ENCODE data around the gene KLHL21. TPM values are rescaled to one million over a fixed set of nuclear protein-coding genes. Genes with fewer than 3 reads are reported as not detected.

Gene KLHL21
- total RNA-seq, 2 experiments from 2014 or later, result 32.0 to 33.5 TPM

DNA sequence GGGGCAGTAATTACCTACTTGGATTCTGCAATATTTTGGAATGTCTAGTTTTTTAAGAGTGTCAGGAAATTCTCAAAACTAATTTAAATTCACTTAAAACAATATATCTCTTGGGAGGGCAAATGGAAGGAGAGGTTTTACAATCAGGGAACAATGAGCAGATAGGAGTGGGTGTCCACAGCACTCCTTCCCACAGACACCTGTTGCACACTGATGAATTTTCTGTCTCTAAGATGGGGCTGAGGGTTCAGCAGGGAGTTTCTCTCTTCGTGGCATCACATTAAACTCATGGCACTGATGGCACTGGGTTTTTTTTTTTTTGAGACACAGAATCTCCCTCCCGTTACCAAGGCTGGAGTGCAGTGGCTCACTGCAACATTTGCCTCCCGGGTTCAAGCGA, 16.4 kb upstream of the KLHL21 start:
- Histone ChIP-seq H3K36me3 (ENCODE audit: insufficient read depth, low read length) (peaks cover 32% of the 10 kb centered on the region), H3K27me3 (ENCODE audit: control insufficient read depth in 1 of 2, insufficient read depth in 2 of 2, low read length in 2 of 2) (no peaks in the 10 kb centered on the region), H3K27ac (ENCODE audit: low read depth in 1 of 2, low read length in 2 of 2) (no peak overlapping the region), H3K4me3 (ENCODE audit: low read length) (no peak overlapping the region), H3K4me1 (ENCODE audit: insufficient read depth, low read length) (peaks cover 8% of the 10 kb centered on the region), H3K9me3 (ENCODE audit: control insufficient read depth in 1 of 2, insufficient read depth in 1 of 2, low read length in 2 of 2) (no peaks in the 10 kb centered on the region)
- no peak for TF ChIP-seq CTCF (IDR thresholded peaks at IDR 0.05)
- ATAC-seq (ENCODE audit: poor library complexity) (no peak), DNase-seq (no peak)
- Mint-ChIP-seq H3K27me3 (no peaks in the 10 kb centered on the region), H3K36me3 (ENCODE audit: low read depth) (peaks cover 33% of the 10 kb centered on the region), H3K27ac (no peak overlapping the region), H3K9me3 (no peaks in the 10 kb centered on the region), H3K4me3 (no peak overlapping the region), H3K4me1 (ENCODE audit: low read depth) (peaks cover 8% of the 10 kb centered on the region)
- intact Hi-C loops (cut with DNase I, micrococcal nuclease), result no loop called here
- POLR2A ChIA-PET, result interaction anchor here (3.9 kb wide), 1 partner anchor 17 kb away, joined by 24 read pairs; the partner anchor contains the start of gene KLHL21
- CTCF ChIA-PET, result no interaction called here

DNA sequence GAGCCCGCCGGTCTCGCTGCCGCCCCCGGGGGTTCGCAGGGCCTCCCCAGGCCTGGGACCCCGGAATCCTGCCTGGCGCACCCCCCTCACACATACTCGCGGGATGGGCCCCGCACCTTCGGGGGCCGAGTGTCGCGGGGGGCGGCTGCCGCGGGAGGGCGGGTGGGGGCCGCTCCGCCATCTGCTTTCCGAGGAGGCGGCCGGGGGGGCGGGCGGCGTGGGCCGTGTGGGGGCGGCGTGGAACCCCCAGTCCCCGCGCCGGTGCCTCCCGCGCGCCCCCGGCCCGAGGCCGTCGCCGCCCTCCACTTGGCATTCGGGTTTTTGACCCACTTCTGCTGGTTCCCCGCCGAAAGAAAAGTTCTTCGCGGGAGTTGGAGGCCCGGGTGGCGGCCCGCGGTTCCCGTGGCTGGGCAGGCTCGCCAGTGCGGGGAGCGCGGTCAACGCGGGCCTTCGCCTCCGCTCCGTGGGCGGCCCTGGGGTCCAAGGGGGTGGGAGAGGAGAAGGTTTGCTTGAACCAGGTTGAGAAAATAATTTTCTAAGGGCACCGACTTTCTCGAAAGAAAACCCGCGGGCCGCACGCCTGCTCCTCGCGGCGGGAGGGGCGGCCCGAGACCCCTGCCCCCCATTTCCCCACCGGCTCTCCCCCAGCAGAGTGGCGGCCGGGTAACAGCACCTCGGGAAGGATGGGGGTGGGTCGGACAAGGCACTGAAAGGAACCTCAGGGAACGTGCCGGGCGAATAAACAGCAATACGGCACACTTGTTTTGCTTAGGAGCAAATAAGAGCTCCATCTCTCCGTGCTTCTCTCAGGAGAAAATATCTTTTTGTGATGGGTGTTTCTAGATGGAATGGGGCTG, 12.5 kb upstream of the KLHL21 start:
- CTCF ChIA-PET, result interaction anchor here (0.6 to 2.5 kb wide), 5 partner anchors 9 to 189 kb away, joined by 3 to 11 read pairs (median 3); partner anchors contain the start of genes NOL9 and THAP3
- TF ChIP-seq CTCF (IDR thresholded peaks at IDR 0.05), result no peak
- H3K27ac Mint-ChIP-seq, result peak overlapping the region; percentile 73
- H3K36me3 Mint-ChIP-seq (ENCODE audit: low read depth), result peaks cover 27% of the 10 kb centered on the region
- Histone ChIP-seq H3K27ac (ENCODE audit: low read depth in 1 of 2, low read length in 2 of 2) (peak overlapping the region in 1 of 2 donors; percentile 7), H3K4me1 (ENCODE audit: insufficient read depth, low read length) (peaks cover 18% of the 10 kb centered on the region), H3K9me3 (ENCODE audit: control insufficient read depth in 1 of 2, insufficient read depth in 1 of 2, low read length in 2 of 2) (no peaks in the 10 kb centered on the region), H3K4me3 (ENCODE audit: low read length) (peak overlapping the region; percentile 44), H3K27me3 (ENCODE audit: control insufficient read depth in 1 of 2, insufficient read depth in 2 of 2, low read length in 2 of 2) (no peaks in the 10 kb centered on the region), H3K36me3 (ENCODE audit: insufficient read depth, low read length) (peaks cover 18% of the 10 kb centered on the region)
- DNase-seq (peak in 3 of 14 experiments; percentile 10 to 37 (median 34)), ATAC-seq (ENCODE audit: poor library complexity) (no peak)
- POLR2A ChIA-PET, result interaction anchor here (1.2 to 3.9 kb wide), 4 partner anchors 10 to 15 kb away, joined by 3 to 24 read pairs (median 8); partner anchors contain the start of genes KLHL21 and THAP3
- H3K9me3 Mint-ChIP-seq, result no peaks in the 10 kb centered on the region
- H3K4me1 Mint-ChIP-seq (ENCODE audit: low read depth), result peaks cover 26% of the 10 kb centered on the region
- H3K27me3 Mint-ChIP-seq, result no peaks in the 10 kb centered on the region
- H3K4me3 Mint-ChIP-seq, result peak overlapping the region; percentile 79
- intact Hi-C loops (cut with DNase I, micrococcal nuclease), result no loop called here

DNA sequence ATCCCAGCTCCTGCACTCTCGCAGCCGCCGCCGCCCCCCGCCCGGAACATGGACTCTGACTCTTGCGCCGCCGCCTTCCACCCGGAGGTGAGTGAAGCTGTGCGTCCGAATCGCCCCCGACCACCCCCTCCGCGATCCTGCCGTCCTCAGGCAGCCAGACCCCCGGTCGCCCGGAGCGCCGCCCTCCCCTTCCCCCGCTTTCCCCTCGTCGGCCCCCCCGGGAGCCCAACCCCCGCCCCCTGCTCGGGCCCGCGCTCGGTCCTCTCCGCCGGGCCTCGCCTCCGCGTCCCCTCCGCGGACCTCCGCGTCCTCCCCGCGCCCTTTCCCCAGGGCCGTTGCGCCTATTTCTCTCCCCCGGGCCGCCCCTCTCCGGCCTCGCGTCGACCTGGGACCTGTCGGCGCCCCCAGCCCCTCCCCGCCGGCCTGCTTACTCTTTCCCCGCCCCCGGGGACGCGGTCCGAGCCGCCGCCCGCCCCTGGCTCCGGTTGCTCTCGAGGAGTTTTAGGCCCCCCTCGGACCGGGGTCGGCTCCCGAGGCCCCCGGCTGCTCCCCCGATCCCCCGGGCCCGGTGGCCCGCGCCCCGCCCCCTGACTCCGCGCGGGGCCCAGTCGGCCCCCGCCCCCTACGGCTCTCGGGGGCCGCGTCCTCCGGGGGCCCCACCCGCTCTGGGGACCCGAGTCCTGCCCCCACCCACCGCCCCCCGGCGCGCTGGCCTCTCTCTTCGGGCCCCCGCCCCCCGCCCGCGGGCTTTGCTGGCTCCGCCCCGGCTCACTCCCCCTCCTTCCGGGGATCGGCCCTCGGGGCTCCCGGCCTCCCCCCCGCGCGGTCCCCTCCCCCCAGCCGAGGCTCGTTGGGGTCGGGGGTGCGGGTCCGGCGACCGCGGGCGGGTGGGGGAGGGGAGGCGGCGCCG, 11.6 kb upstream of the KLHL21 start:
- CTCF ChIA-PET, result interaction anchor here (0.8 kb wide), 2 partner anchors 11 to 60 kb away, joined by 3 read pairs; partner anchors contain the start of gene NOL9
- Mint-ChIP-seq H3K9me3 (no peaks in the 10 kb centered on the region), H3K36me3 (ENCODE audit: low read depth) (peaks cover 22% of the 10 kb centered on the region), H3K27ac (no peak overlapping the region), H3K4me1 (ENCODE audit: low read depth) (peaks cover 26% of the 10 kb centered on the region), H3K27me3 (no peaks in the 10 kb centered on the region), H3K4me3 (peak overlapping the region; percentile 98)
- Histone ChIP-seq H3K27me3 (ENCODE audit: control insufficient read depth in 1 of 2, insufficient read depth in 2 of 2, low read length in 2 of 2) (no peaks in the 10 kb centered on the region), H3K4me3 (ENCODE audit: low read length) (peak overlapping the region; percentile 54), H3K27ac (ENCODE audit: low read depth in 1 of 2, low read length in 2 of 2) (peak overlapping the region in 1 of 2 donors; percentile 35), H3K4me1 (ENCODE audit: insufficient read depth, low read length) (peaks cover 18% of the 10 kb centered on the region), H3K9me3 (ENCODE audit: control insufficient read depth in 1 of 2, insufficient read depth in 1 of 2, low read length in 2 of 2) (no peaks in the 10 kb centered on the region), H3K36me3 (ENCODE audit: insufficient read depth, low read length) (peaks cover 9% of the 10 kb centered on the region)
- DNase-seq, result peak in 11 of 14 experiments; percentile 36 to 71 (median 54)
- ATAC-seq (ENCODE audit: poor library complexity), result no peak
- TF ChIP-seq CTCF (IDR thresholded peaks at IDR 0.05), result no peak
- intact Hi-C loops (cut with DNase I, micrococcal nuclease), result no loop called here
- POLR2A ChIA-PET, result interaction anchor here (1.1 to 1.3 kb wide), 3 partner anchors 11 to 35 kb away, joined by 7 to 20 read pairs (median 7); partner anchors contain the start of genes KLHL21 and ZBTB48

Data from CD4-positive, alpha-beta T cell (primary cell).